HEK293 (cell line): ENCODE results near the gene ANKRD50.

Experiments used
- BCL11B ChIP-seq: fragments of 450-650 bp; formaldehyde crosslinking; IDR thresholded peaks from 2 replicates; pipeline ENCODE4 v1.5.1; 2016; ENCODE audit warnings: low read depth, missing biosample characterization, missing genetic modification characterization
- EGR2 ChIP-seq: fragments of 450-650 bp; formaldehyde crosslinking; IDR thresholded peaks from 2 replicates; pipeline ENCODE4 v1.5.1; 2016; ENCODE audit warnings: low read depth, missing biosample characterization, missing genetic modification characterization
- IKZF3 ChIP-seq: fragments of 450-650 bp; IDR thresholded peaks from 2 replicates; pipeline ENCODE4 v1.5.0; 2018; ENCODE audit warnings: missing biosample characterization, mild to moderate bottlenecking, missing genetic modification characterization, moderate library complexity
- KLF10 ChIP-seq: fragments of 450-650 bp; IDR thresholded peaks from 2 replicates; pipeline ENCODE4 v1.5.1; 2018; ENCODE audit warnings: missing biosample characterization, mild to moderate bottlenecking, missing genetic modification characterization
- PRDM2 ChIP-seq: fragments of 450-650 bp; formaldehyde crosslinking; IDR thresholded peaks from 2 replicates; pipeline ENCODE4 v1.5.1; 2016; ENCODE audit warnings: missing biosample characterization, missing genetic modification characterization, borderline replicate concordance
- TCF7L2 ChIP-seq: IDR thresholded peaks from 2 replicates; pipeline ENCODE4 v1.6.1; 2011; ENCODE audit warnings: low read depth, mild to moderate bottlenecking, inconsistent platforms, low read length, moderate library complexity, borderline replicate concordance
- ZBTB7A ChIP-seq: fragments of 450-650 bp; formaldehyde crosslinking; IDR thresholded peaks from 2 replicates; pipeline ENCODE4 v1.5.1; 2016; ENCODE audit warnings: low read depth, missing biosample characterization, missing genetic modification characterization
- ZFP37 ChIP-seq: fragments of 450-650 bp; formaldehyde crosslinking; IDR thresholded peaks from 2 replicates; pipeline ENCODE4 v1.5.1; 2016; ENCODE audit warnings: missing biosample characterization, missing genetic modification characterization
- ZNF10 ChIP-seq: fragments of 450-650 bp; formaldehyde crosslinking; IDR thresholded peaks from 2 replicates; pipeline ENCODE4 v1.5.1; 2017; ENCODE audit warnings: missing biosample characterization, missing genetic modification characterization
- ZNF138 ChIP-seq: fragments of 450-650 bp; formaldehyde crosslinking; IDR thresholded peaks from 2 replicates; pipeline ENCODE4 v1.5.1; 2016; ENCODE audit warnings: missing biosample characterization, missing genetic modification characterization, borderline replicate concordance
- ZNF140 ChIP-seq: fragments of 450-650 bp; formaldehyde crosslinking; IDR thresholded peaks from 2 replicates; pipeline ENCODE4 v1.5.1; 2016; ENCODE audit warnings: missing biosample characterization, missing genetic modification characterization
- ZNF146 ChIP-seq: fragments of 450-650 bp; formaldehyde crosslinking; IDR thresholded peaks from 2 replicates; pipeline ENCODE4 v1.5.1; 2016; ENCODE audit warnings: missing biosample characterization, missing genetic modification characterization
- ZNF302 ChIP-seq: fragments of 450-650 bp; formaldehyde crosslinking; IDR thresholded peaks from 2 replicates; pipeline ENCODE4 v1.5.1; 2016; ENCODE audit warnings: missing biosample characterization, missing genetic modification characterization, low read depth
- ZNF350 ChIP-seq: fragments of 450-650 bp; formaldehyde crosslinking; IDR thresholded peaks from 2 replicates; pipeline ENCODE4 v1.5.0; 2017; ENCODE audit warnings: missing biosample characterization, mild to moderate bottlenecking, missing genetic modification characterization
- ZNF366 ChIP-seq: fragments of 450-650 bp; formaldehyde crosslinking; conservative IDR thresholded peaks from 2 replicates; pipeline ENCODE4 v1.5.1; 2016; ENCODE audit warnings: missing biosample characterization, missing genetic modification characterization
- ZNF37A ChIP-seq: fragments of 450-650 bp; IDR thresholded peaks from 2 replicates; pipeline ENCODE4 v1.5.1; 2018; ENCODE audit warnings: missing biosample characterization, missing genetic modification characterization
- ZNF416 ChIP-seq: fragments of 450-650 bp; formaldehyde crosslinking; IDR thresholded peaks from 2 replicates; pipeline ENCODE4 v1.5.1; 2016; ENCODE audit warnings: missing biosample characterization, missing genetic modification characterization
- ZNF426 ChIP-seq: fragments of 450-650 bp; formaldehyde crosslinking; IDR thresholded peaks from 2 replicates; pipeline ENCODE4 v1.5.1; 2017; ENCODE audit warnings: missing biosample characterization, missing genetic modification characterization, mild to moderate bottlenecking, inconsistent platforms, moderate library complexity
- ZNF433 ChIP-seq: fragments of 450-650 bp; formaldehyde crosslinking; IDR thresholded peaks from 2 replicates; pipeline ENCODE4 v1.5.1; 2016; ENCODE audit warnings: missing biosample characterization, missing genetic modification characterization, low read depth
- ZNF530 ChIP-seq: fragments of 450-650 bp; formaldehyde crosslinking; IDR thresholded peaks from 2 replicates; pipeline ENCODE4 v1.5.1; 2016; ENCODE audit warnings: low read depth, missing biosample characterization, missing genetic modification characterization
- ZNF560 ChIP-seq: fragments of 450-650 bp; formaldehyde crosslinking; IDR thresholded peaks from 2 replicates; pipeline ENCODE4 v1.5.1; 2017; ENCODE audit warnings: missing biosample characterization, missing genetic modification characterization, borderline replicate concordance
- ZNF561 ChIP-seq: fragments of 450-650 bp; IDR thresholded peaks from 2 replicates; pipeline ENCODE4 v1.5.1; 2018; ENCODE audit warnings: missing biosample characterization, missing genetic modification characterization, borderline replicate concordance
- ZNF580 ChIP-seq: fragments of 450-650 bp; formaldehyde crosslinking; IDR thresholded peaks from 2 replicates; pipeline ENCODE4 v1.5.1; 2016; ENCODE audit warnings: missing biosample characterization, missing genetic modification characterization
- ZNF624 ChIP-seq: fragments of 450-650 bp; formaldehyde crosslinking; IDR thresholded peaks from 2 replicates; pipeline ENCODE4 v1.5.1; 2017; ENCODE audit warnings: missing biosample characterization, missing genetic modification characterization
- ZNF791 ChIP-seq: fragments of 450-650 bp; formaldehyde crosslinking; IDR thresholded peaks from 2 replicates; pipeline ENCODE4 v1.5.1; 2016; ENCODE audit warnings: missing biosample characterization, missing genetic modification characterization
- ZNF837 ChIP-seq: fragments of 450-650 bp; formaldehyde crosslinking; IDR thresholded peaks from 2 replicates; pipeline ENCODE4 v1.5.1; 2016; ENCODE audit warnings: missing biosample characterization, missing genetic modification characterization
- TF ChIP-seq, protein P1 (sequence below): fragments of 450-650 bp; formaldehyde crosslinking; IDR thresholded peaks from 2 replicates; pipeline ENCODE4 v1.5.1; 2016; ENCODE audit warnings: missing biosample characterization, missing genetic modification characterization
- TF ChIP-seq, protein P2 (sequence below): fragments of 450-650 bp; formaldehyde crosslinking; IDR thresholded peaks from 2 replicates; pipeline ENCODE4 v1.5.1; 2016; ENCODE audit warnings: missing biosample characterization, missing genetic modification characterization

Gene ANKRD50

GRCh38 chr4:124712372-124713184 lies at the start of gene ANKRD50 (continued):
- TF ChIP-seq ZNF530, result no peak
- no peak for TF ChIP-seq ZNF146 (tag by site-specific recombination)
- TF ChIP-seq ZNF580 (tag by site-specific recombination), result no peak
- TF ChIP-seq ZNF366 (tag by site-specific recombination), result peak; percentile 87
- TF ChIP-seq ZNF561, result no peak
- TF ChIP-seq ZNF416 (tag by site-specific recombination), result no peak
- no peak for TF ChIP-seq ZNF350 (tag by site-specific recombination)
- TF ChIP-seq, protein P1, sequence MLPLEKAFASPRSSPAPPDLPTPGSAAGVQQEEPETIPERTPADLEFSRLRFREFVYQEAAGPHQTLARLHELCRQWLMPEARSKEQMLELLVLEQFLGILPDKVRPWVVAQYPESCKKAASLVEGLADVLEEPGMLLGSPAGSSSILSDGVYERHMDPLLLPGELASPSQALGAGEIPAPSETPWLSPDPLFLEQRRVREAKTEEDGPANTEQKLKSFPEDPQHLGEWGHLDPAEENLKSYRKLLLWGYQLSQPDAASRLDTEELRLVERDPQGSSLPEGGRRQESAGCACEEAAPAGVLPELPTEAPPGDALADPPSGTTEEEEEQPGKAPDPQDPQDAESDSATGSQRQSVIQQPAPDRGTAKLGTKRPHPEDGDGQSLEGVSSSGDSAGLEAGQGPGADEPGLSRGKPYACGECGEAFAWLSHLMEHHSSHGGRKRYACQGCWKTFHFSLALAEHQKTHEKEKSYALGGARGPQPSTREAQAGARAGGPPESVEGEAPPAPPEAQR, result no peak
- TF ChIP-seq ZNF791 (tag by site-specific recombination), result no peak
- TF ChIP-seq ZNF37A (tag by site-specific recombination), result no peak
- no peak for TF ChIP-seq ZNF560 (tag by site-specific recombination)
- TF ChIP-seq ZNF138, result no peak
- TF ChIP-seq KLF10 (tag by site-specific recombination), result peak; percentile 71
- no peak for TF ChIP-seq ZNF302 (tag by site-specific recombination)
- no peak for TF ChIP-seq TCF7L2
- TF ChIP-seq PRDM2, result no peak
- no peak for TF ChIP-seq BCL11B (tag by site-specific recombination)
- TF ChIP-seq ZNF426, result no peak
- TF ChIP-seq ZBTB7A, result no peak
- no peak for TF ChIP-seq ZNF140 (tag by site-specific recombination)
- peak; percentile 57; the same call in 1 of the 2 replicates for TF ChIP-seq EGR2 (tag by site-specific recombination)
- 0 out of 2 replicates have a peak, but pooled peaks have one; percentile 62 for TF ChIP-seq IKZF3
- TF ChIP-seq, protein P2, sequence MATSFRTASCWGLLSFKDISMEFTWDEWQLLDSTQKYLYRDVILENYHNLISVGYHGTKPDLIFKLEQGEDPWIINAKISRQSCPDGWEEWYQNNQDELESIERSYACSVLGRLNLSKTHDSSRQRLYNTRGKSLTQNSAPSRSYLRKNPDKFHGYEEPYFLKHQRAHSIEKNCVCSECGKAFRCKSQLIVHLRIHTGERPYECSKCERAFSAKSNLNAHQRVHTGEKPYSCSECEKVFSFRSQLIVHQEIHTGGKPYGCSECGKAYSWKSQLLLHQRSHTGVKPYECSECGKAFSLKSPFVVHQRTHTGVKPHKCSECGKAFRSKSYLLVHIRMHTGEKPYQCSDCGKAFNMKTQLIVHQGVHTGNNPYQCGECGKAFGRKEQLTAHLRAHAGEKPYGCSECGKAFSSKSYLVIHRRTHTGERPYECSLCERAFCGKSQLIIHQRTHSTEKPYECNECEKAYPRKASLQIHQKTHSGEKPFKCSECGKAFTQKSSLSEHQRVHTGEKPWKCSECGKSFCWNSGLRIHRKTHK, result no peak
- TF ChIP-seq ZNF433 (tag by site-specific recombination), result no peak
- no peak for TF ChIP-seq ZFP37 (tag by site-specific recombination)
- TF ChIP-seq ZNF624 (tag by site-specific recombination), result no peak
- TF ChIP-seq ZNF10 (tag by site-specific recombination), result 0 out of 2 replicates have a peak, but pooled peaks have one; percentile 34
- no peak for TF ChIP-seq ZNF837 (tag by site-specific recombination)
